Tibial artery (tissue), 4 donors: ENCODE data around the gene GAN.

Experiments
- DNase-seq, 2 donors: peaks; one replicate each; pipeline ENCODE4 v3.0.0-alpha.2; 2019
- H3K27ac ChIP-seq, 2 donors: fragments of 200-600 bp; sonication (generic) in 1 of 2; 1 replicate in 1 of 2; 2 replicates in 1 of 2; pipeline ENCODE4 v1.5.1; 2018 to 2019; ENCODE audit warnings: mild to moderate bottlenecking in 1 of 2
- H3K27me3 ChIP-seq, 2 donors: fragments of 200-600 bp; sonication (generic) in 1 of 2; one replicate each; pipeline versions ENCODE4 v1.5.1 to v1.6.0; 2016 to 2019
- H3K36me3 ChIP-seq, 3 donors: fragments of 200-600 bp; sonication (generic) in 2 of 3; one replicate each; pipeline ENCODE4 v1.5.1; 2016 to 2019; ENCODE audit warnings: mild to moderate bottlenecking in 2 of 3
- H3K4me1 ChIP-seq, 4 donors: fragments of 200-600 bp; sonication (generic) in 2 of 4; 1 replicate in 3 of 4; 2 replicates in 1 of 4; pipeline ENCODE4 v1.5.1; 2016 to 2019
- H3K4me3 ChIP-seq, 2 donors: fragments of 200-600 bp; sonication (generic) in 1 of 2; 1 replicate in 1 of 2; 2 replicates in 1 of 2; pipeline ENCODE4 v1.5.1; 2018 to 2019; ENCODE audit warnings: mild to moderate bottlenecking in 2 of 2
- H3K9me3 ChIP-seq, 3 donors: fragments of 200-600 bp; sonication (generic) in 1 of 3; one replicate each; pipeline ENCODE4 v1.5.1; 2016 to 2019
- intact Hi-C: fragments of 100-400 bp; cut with DNase I; formaldehyde crosslinking; loops from one replicate; pipeline ENCODE4 v1.15.0; 2023; ENCODE audit warnings: low total_unique reads
- TF ChIP-seq, protein P1 (sequence below), 2 experiments: fragments of 200-600 bp in 1 of 2; fragments of 450-650 bp in 1 of 2; IDR thresholded peaks; one replicate each; pipeline ENCODE4 v1.5.1; 2017 to 2019; ENCODE audit warnings: antibody characterized with exemption in 2 of 2, mild to moderate bottlenecking in 1 of 2, moderate library complexity in 1 of 2

Gene GAN

GRCh38 chr16:81405702-81406113 lies 90.9 kb downstream of the GAN start:
- H3K27me3 ChIP-seq = peaks cover 0 to 50% of the 10 kb centered on the region in 2 donors
- H3K9me3 ChIP-seq = no peaks in the 10 kb centered on the region
- H3K4me3 ChIP-seq = no peak overlapping the region
- intact Hi-C loops = loop anchor here (2.0 kb wide), 1 partner anchor 319 kb away; no protein-coding TSS in a partner anchor
- peaks cover 0 to 8% (median 6%) of the 10 kb centered on the region in 4 donors for H3K4me1 ChIP-seq
- H3K36me3 ChIP-seq = no peaks in the 10 kb centered on the region
- TF ChIP-seq, protein P1, sequence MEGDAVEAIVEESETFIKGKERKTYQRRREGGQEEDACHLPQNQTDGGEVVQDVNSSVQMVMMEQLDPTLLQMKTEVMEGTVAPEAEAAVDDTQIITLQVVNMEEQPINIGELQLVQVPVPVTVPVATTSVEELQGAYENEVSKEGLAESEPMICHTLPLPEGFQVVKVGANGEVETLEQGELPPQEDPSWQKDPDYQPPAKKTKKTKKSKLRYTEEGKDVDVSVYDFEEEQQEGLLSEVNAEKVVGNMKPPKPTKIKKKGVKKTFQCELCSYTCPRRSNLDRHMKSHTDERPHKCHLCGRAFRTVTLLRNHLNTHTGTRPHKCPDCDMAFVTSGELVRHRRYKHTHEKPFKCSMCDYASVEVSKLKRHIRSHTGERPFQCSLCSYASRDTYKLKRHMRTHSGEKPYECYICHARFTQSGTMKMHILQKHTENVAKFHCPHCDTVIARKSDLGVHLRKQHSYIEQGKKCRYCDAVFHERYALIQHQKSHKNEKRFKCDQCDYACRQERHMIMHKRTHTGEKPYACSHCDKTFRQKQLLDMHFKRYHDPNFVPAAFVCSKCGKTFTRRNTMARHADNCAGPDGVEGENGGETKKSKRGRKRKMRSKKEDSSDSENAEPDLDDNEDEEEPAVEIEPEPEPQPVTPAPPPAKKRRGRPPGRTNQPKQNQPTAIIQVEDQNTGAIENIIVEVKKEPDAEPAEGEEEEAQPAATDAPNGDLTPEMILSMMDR (IDR thresholded peaks at IDR 0.05) = no peak
- DNase-seq = peak in 1 of 2 donors; percentile 29
- H3K27ac ChIP-seq = no peak overlapping the region

DNA sequence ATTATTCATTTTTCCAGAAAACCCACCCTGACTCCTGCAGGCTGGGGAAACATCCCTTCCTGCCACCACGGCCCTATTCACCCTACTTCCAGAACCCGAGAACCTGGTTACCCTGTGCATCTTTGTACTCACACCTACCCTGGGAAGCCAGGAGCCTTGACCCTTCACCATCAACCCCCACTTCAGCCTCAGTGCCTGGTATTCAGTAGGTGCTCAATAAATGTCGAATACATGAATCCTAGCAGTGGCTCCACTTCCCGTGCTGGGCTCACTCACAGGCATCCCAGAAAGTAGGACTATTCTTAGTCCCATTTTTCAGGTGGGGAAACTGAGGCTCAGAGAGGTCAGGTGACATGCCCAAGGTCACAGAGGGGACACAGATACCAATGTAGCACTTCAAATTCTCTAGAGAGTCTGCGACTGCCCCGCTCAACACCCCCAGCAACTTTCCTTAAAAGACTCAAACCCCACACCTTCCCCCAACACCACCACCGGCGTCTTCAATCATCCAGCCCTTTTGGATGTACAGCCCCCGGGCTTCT lies 93.7 kb downstream of the GAN start:
- Histone ChIP-seq H3K27ac (no peak overlapping the region), H3K9me3 (no peaks in the 10 kb centered on the region), H3K27me3 (peaks cover 0 to 50% of the 10 kb centered on the region in 2 donors), H3K4me3 (no peak overlapping the region), H3K36me3 (no peaks in the 10 kb centered on the region), H3K4me1 (peaks cover 0 to 5% (median 4%) of the 10 kb centered on the region in 4 donors)
- TF ChIP-seq, protein P1 (IDR thresholded peaks at IDR 0.05) = no peak
- no peak for DNase-seq
- intact Hi-C loops = no loop called here

- Histone ChIP-seq H3K36me3 (no peaks in the 10 kb centered on the region), H3K9me3 (no peaks in the 10 kb centered on the region), H3K27ac (no peak overlapping the region), H3K4me1 (no peaks in the 10 kb centered on the region), H3K27me3 (peaks cover 0 to 46% of the 10 kb centered on the region in 2 donors), H3K4me3 (no peak overlapping the region)
- DNase-seq = no peak
- TF ChIP-seq, protein P1 (IDR thresholded peaks at IDR 0.05) = no peak
- intact Hi-C loops = no loop called here
Observed at GRCh38 chr16:81409016-81409556, 94.3 kb downstream of the GAN start.

GRCh38 chr16:81410643-81411293 lies 96.0 kb downstream of the GAN start:
- Histone ChIP-seq H3K4me3 (no peak overlapping the region), H3K27me3 (peaks cover 0 to 49% of the 10 kb centered on the region in 2 donors), H3K36me3 (no peaks in the 10 kb centered on the region), H3K9me3 (no peaks in the 10 kb centered on the region), H3K4me1 (no peaks in the 10 kb centered on the region), H3K27ac (no peak overlapping the region)
- TF ChIP-seq, protein P1 (IDR thresholded peaks at IDR 0.05) = no peak
- DNase-seq = no peak
- intact Hi-C loops = no loop called here

- Histone ChIP-seq H3K4me3 (no peak overlapping the region), H3K27me3 (peaks cover 0 to 40% of the 10 kb centered on the region in 2 donors), H3K36me3 (no peaks in the 10 kb centered on the region), H3K9me3 (no peaks in the 10 kb centered on the region), H3K4me1 (no peaks in the 10 kb centered on the region), H3K27ac (no peak overlapping the region)
- intact Hi-C loops = no loop called here
- no peak for DNase-seq
- TF ChIP-seq, protein P1 (IDR thresholded peaks at IDR 0.05) = no peak
Observed at GRCh38 chr16:81413245-81413990, 98.7 kb downstream of the GAN start.
